AG10803 (cell line): ENCODE measurements around the gene DEFB124.

Source experiments
- DNase-seq: peaks from one replicate; pipeline ENCODE4 v3.0.0; 2010; ENCODE audit warnings: low read depth
- H3K4me3 ChIP-seq: 2 replicates; pipeline ENCODE4 v1.5.1; 2011; ENCODE audit warnings: mild to moderate bottlenecking, low read length, control low read depth
- CTCF ChIP-seq: conservative IDR thresholded peaks from 2 replicates; pipeline ENCODE4 v1.5.1; 2011; ENCODE audit warnings: mild to moderate bottlenecking, low read length, control low read depth, inconsistent platforms

DEFB124 gene

GRCh38 chr20:31500527-31500926 lies 25.6 kb upstream of the DEFB124 start:
- DNase-seq = no peak
- TF ChIP-seq CTCF = no peak
- H3K4me3 ChIP-seq = no peak overlapping the region

GRCh38 chr20:31497838-31498540 lies 23.1 kb upstream of the DEFB124 start:
- TF ChIP-seq CTCF = no peak
- H3K4me3 ChIP-seq = no peak overlapping the region
- DNase-seq = peak; percentile 89

- H3K4me3 ChIP-seq = peak overlapping the region; percentile 36
- no peak for TF ChIP-seq CTCF
- peak; percentile 68 for DNase-seq
Observed at GRCh38 chr20:31496761-31497295, 21.9 kb upstream of the DEFB124 start.

- DNase-seq = peak; percentile 48
- peak; percentile 53 for TF ChIP-seq CTCF
- no peak overlapping the region for H3K4me3 ChIP-seq
Observed at GRCh38 chr20:31494131-31494530, 19.2 kb upstream of the DEFB124 start.

- no peak overlapping the region for H3K4me3 ChIP-seq
- TF ChIP-seq CTCF = no peak
- no peak for DNase-seq
Observed at GRCh38 chr20:31490752-31491151, 15.8 kb upstream of the DEFB124 start.

- DNase-seq = no peak
- H3K4me3 ChIP-seq = no peak overlapping the region
- TF ChIP-seq CTCF = no peak
Observed at GRCh38 chr20:31489152-31489551, 14.2 kb upstream of the DEFB124 start.

GRCh38 chr20:31488115-31488514 lies 13.2 kb upstream of the DEFB124 start:
- no peak overlapping the region for H3K4me3 ChIP-seq
- DNase-seq = no peak
- TF ChIP-seq CTCF = no peak
